NOMO-1 treated with dmso at 0.1 percent for 144 hours (cell line): ENCODE results near the gene CMTM8.

Experiments used
- DNase-seq: peaks from one replicate; lab custom pipeline; 2025; ENCODE audit not compliant: unreplicated experiment; lab: John Stamatoyannopoulos, UW

The CMTM8 gene

DNA sequence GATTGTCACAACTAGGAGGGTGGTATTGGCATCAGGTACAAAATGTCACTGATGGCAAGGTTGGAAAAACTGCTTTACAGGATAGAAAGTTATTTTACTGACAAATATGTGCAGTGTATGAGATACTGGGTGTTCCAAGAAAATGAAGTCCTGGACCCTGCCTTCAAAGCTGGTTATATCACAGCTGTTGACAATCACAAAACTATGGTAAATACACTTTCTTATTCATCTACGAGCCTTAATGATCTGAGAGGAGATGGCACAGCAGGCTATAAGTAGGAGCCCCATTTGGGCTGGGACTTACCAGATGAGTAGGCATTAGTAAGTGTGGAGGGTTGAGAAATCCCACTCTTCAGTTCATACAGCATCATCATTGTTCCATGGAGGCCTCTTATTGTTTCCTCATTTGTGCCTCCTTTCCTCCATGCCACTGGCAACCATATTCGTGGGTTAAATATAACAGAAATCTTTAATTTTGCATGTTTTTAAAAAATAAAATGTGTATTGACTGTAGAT, 66.9 kb downstream of the CMTM8 start:
- DNase-seq: no peak

DNA sequence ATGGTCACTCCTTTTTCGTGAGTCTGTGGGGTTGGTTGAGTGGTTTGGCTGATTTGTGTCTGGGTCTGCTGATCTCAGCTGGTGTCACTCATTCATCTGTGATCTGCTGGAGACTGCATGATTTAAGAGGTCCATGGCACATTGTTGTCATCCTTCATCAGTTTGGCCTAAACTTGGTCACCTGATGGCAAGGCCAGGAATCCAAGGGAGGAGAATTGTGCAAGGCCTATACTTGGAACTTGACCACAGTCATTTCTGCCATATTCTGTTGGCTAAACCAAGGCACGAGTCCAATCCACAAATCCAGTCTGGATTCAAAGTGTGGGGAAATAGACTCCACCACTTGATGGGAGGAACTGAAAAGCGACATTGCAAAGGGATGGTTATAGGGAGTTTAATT, 67.6 kb downstream of the CMTM8 start:
- no peak for DNase-seq

DNA sequence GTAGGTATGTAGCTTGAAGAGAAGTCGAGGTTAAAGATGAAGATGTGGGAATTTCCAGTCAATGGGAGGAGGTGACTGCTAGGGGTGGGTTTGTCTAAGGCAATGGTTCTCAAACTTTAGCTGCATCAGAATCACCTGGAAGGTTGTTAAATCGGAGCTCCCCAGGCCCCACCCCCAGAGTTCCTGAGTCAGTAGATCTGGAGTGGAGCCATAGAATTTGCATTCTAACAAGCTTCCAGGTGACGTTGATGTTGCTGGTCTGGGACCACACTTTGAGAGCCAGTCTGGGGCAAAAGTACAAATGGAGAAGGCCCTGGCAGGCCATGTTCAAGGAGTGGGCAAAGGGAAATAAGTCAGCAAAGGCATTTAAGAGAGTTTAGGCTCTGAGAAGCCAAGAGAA, 69.1 kb downstream of the CMTM8 start:
- DNase-seq: no peak

DNA sequence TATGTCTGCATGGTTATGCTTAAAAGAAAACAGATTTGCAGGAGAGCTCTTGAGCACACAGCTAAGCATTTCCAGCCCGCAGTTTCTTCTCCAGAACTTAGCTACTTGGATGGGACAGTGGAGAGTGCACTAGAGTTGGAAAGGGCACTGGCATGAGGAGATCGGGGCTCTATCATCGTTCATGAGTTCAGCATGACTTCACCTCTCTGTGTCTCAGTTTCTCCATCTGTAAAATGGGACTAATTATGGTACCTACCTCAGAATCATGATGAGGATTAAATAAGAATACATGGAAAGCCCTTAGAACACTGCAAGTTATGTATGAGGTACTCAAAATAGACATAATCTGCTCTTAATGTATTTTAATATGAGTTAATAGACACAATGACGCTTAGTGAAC, 69.9 kb downstream of the CMTM8 start:
- no peak for DNase-seq

DNA sequence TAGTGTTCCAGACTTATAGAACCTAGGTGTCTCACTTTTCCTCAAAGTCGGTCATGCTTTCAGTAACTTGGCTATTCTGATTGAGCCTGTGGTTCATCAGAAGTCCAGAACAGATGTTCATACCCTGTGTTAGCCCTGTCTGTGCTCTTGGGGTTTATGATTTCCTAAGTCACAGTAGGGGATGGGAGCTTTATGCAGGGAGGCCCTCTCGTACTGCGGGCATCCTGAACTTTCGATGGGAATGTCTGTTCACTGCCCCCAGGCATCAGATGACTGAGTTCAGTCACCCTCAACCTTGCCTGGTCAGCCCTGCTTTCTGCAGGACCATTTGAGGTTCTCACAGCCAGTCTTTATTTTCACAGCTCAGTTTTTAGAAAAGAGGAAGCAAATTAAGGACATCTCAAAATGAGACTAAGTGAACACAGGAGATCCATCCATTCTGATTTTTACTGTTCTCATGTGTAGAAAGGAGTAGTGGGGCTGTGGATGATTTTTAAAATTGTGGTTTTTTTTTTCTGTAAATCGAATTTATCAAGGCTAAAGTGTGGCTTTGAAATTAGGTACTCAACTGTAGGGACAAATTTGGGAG, 71.3 kb downstream of the CMTM8 start:
- DNase-seq: peak; percentile 10

DNA sequence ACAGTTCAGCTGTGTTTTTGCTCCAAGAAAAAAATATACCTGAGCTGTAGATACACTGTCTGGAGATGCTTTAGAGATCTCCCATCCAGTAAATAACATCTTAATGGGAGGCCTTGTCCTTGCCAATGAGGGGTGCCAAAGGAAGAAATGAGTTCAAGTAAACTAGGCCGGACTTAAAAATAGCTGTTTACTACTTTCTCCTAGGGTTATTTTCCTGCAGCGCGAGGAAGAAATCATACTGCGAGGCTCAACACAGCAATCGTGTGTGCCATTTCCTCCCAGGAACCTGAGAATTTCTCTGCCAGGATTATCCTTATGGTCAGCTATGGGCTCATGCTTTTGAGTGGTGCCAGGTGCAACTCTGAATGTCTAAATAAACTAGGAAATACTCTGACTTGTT, 71.9 kb downstream of the CMTM8 start:
- DNase-seq: no peak

DNA sequence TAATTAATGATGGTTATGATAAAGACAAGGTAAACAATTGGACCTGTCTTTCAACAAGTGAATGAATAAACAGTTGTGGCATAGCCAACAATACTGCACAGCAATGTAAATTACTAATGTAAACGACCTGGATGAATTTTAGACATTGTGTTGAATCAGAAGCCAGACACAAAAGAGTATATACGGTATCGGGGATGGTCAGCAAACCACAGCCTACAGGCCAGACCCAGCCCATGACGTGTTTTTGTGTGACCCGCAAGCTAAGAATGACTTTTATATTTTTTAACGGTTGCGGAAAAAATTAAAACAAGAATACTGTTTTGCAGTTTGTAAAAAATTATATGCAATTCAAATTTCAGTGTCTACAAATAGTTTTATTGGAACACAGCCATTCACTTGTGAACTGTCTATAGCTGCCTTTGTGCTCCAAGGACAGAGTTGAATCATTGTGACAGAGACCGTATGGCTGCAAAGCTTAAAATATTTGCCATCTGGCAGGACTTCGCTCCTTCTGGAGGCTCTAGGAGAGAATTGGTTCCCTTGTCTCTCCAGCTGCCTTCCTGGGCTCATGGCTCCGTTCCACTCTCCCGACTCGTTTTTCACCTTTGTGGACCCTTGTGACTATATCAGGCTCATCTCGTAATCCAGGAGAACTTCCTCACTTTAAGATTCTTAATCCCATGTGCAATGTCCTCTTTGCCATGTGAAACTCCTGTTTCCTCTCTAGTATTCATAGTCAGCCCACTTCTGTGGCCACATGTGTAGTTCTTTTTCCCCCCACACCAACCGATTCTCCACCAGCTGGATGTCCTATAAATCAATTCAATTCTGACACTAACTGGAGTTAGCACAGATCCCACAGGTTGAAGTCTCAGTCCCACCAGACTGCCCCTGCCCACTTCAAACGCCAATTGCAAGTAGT, 72.7 kb downstream of the CMTM8 start:
- no peak for DNase-seq

DNA sequence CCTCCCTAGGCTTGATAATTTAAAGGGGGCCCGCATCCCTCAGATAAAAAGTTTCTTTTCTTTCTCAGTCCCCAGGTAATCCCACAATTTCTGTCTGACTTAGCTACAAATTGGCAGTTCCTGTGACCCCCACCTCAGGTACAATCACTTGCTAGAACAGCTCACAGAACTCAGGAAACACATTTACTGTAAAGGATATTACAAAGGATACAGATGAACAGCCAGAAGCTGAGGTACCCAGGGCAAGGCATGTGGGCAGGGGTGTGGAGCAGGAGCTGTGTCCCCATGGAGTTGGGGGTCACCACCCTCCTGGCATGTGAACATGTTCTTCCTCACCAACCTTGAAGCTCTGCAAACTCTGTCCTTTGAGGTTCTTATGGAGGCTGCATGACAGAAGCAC, 73.8 kb downstream of the CMTM8 start:
- DNase-seq: no peak

DNA sequence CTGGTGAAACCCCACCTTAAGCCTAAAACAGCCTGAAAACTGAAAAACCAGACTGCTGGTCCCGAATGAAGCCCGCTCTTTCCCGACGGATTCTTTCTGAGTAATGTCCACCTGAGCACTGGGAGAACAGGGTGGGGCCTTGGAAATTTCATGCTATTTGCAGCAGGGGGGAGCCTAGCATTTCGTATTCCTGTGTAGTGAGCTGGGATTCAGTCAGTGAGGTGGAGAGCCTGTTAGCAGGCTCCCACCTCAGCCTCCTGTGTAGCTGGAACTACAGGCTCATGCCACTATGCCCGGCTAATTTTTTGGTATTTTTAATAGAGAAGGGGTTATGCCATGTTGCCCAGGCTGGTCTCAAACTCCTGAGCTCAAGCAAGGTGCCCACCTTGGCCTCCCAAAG, 74.7 kb downstream of the CMTM8 start:
- no peak for DNase-seq

DNA sequence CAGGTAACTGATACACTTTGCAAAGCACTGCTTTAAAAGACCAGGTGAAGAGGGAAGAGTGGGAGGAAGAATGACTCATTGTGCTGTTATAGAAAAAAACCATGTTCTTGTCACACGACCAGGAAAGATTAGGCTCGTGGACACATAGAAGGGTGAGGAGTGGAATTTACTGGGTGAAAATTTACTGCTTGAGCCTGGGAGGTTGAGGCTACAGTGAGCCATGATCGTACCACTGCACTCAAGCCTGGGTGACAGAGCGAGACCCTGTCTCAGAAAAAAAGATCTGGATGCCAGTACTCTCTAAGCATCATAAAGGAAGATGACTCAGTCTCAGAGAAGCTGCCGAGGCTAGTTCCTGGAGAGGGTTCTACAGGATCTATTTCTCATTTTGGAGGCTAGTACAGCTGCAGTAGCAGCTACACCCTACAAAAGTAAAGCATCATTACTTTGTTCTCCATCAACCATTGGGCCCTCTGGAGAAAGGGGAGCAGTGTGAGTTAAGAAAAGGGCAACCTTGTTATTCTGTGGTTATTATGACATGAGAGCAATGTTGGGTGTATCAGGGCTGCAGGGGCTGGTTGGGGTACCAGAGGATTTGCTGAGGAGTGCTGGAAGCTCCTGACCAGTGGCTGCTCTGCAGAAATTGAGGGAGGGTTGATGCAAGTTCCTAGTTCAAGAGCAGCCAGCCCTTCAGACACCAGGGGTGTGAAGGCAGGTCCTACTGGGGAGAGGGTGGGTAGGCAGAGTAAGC, 75.4 kb downstream of the CMTM8 start:
- DNase-seq: no peak

DNA sequence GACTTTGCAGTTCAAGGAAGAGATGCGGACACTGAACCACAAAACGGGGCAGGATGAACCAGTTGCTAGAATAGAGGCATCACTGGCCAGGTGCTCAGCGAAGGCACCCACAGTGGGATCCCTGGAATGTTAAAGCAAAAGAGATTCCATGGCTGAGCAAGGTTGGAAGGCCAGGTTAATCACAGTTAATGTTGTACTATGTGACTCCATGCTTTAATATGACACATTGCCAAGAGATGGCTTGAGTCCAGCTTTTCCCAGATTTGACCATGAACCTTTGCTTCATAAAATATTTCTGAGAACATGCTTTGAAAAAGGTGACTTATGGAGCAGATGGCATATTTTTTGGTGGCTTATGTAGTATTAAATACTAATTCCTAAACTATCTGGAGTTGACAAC, 77.0 kb downstream of the CMTM8 start:
- no peak for DNase-seq

DNA sequence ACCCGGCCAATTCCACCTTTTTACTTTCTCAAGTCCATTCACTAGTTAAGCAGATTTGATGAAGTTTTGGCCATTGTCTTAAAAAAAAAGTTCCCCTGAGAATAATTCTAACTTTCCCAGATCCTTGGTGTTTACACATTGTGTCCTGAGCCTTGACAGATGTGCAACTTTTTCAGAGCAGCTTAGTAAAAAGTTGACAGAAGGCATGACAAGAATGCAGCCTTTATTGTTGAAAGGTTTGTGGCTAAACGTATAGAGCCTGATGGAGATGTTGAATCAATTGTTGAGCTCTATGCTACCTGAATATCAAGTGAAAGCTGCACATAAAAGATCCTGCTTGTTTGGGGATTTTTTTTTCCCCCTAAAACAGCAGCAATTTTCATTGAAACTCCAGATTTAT, 77.8 kb downstream of the CMTM8 start:
- DNase-seq: no peak

DNA sequence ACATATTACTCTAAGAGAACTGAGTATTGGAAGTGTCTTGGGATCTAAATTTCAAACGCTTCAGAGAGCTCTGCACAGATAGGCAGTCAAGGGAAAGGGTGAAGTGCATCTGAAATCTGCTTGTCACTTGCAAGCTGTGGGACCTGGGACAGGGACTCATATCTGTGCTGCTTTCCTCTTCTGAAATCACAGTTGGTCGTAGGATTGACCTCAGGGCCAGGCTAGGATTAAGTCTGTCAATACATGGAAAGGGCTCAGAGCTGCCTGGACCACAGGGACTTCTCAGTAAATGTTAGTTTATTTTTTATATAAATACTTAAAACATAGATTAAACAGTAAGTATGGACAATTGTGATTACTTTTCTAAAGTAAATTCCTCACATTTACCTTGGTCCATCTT, 78.5 kb downstream of the CMTM8 start:
- DNase-seq: no peak

DNA sequence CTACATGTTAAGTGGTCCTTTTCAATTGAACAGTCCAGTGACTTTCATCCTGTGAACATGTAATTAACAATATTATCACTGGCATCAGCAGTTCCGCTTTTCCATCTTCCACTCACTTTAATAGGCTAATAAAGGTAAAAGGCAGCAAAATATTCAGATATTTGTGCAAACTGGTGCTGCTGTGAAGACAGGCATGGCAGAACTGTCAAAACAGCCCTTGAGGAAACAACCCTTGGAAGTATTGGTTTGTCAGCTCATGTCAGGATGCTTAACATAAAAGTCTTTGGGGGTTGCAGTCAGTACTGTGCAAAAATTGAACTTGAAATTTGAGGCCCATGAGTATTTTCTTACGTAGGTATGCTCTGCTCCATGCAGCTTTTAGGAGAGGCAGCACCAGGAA, 81.1 kb downstream of the CMTM8 start:
- DNase-seq: no peak

DNA sequence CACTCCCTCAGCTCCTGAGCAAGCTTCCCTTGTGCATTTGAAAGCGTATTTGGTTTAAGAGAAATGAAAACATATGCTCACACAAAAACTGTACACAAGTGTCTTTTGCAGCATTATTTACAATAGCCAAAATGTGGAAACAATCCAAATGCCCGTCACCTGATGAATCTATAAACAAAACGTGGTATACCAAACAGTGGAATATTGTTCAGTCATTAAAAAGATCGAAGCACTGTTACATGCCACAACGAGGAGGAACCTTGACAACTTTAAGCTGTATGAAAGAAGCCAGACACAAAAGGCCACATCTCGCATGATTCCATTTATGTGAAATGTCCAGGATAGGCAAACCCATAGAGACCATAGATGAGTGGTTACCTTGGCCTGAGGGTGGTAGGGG, 81.6 kb downstream of the CMTM8 start:
- no peak for DNase-seq

DNA sequence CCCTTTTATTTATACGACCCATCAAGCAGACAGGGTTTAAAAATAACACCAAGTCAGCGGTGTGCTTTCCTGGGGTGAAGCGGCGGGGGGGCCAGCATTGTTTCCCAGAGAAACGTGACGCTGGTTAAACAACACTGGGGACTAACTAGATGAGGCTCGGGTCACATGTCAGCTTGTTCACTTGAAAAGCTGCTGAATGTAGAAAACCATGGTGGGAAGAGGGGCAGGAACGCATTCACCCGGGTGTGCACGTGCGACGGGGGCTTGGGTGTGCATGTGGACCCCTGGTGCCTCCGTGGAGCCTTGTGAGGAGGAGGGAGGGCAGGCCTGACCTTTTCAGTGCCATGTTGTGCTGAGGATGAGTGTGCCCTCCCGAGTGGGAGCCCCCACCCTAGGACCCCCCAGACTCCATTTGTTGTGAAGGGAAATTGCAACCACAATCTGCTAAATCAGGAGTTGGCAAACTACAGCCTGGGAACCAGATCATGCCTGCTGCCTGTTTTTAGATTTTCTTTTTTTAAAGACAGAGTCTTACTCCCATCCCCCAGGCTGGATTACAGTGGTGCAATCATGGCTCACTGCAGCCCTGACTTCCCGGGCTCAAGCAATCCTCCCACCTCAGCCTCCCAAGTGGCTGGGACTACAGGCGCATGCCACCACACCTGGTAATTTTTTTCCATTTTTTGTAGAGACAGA, 82.8 kb downstream of the CMTM8 start:
- DNase-seq: no peak

DNA sequence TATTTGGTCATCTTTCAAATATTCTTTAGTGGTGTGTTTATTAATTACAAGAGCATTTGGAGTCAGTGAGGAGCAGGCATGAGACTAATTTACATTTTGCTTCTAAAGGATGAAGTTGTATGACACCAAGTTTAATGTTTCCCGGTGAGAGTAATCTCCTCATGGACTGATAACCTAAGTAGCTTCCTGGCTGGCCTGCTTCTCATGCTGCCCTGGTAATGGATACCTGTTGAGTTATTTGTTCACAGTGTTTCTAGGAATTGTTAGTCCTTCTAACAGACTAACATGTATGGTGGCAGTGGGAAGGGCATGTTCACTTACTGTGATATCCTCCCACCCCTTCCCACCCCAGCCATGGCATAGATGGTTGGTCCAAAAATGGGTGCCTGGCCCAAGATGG, 83.8 kb downstream of the CMTM8 start:
- DNase-seq: no peak

DNA sequence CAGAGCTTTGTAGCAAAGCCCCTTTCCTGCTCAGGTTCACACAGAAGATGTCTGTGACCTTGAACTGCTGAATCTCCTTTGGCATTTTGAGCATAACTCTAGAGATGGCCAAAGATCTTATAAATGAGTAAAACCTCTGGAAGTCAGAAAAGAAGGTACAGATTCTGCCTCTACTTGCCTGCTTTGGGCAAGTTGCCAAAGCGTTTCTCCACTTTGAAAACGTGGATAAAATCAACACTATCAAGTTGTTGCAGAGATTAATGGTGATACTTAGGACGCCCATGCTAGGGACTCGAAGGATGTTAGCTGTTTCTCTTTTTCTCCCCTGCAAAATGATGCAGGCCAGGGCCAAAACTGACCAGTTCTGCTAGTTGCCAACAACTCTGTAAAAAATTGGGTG, 85.1 kb downstream of the CMTM8 start:
- no peak for DNase-seq

DNA sequence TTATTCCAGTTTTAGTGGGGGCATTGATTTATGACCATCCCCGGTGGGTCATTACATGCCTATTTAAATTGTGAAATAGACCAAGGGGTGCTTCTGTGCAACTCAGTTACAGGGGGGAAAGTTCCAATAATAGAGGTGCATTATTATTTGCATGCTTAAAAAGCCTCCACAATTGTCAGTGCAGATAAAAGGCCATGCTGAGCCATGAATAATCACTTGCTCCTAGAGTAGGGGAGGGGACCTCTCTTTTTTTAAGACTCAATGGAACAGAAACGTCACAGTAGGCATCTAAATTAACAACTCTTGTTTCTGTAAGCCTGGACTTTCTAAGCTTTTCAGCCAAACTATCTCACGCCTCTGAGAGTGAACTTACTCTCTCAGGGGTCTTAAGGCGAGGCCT, 86.7 kb downstream of the CMTM8 start:
- DNase-seq: no peak

DNA sequence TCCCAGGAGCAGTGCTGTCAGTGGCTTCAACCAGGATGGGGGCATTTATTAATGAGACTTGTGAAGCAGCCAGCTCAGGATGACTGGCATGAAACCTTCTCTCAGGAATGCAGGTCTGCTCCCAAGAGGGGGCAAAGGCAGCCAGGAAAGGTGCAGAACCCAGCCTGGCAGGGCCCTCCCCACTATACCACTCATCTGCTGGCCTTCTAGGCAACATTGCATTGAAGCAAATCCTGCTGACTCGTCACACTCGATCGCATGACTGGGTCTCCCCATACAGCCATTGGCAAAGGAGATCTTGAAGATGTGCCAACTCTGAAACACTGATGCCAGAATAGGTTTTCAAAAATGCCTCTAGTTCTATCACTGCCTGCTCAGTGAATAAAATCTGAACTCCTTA, 87.4 kb downstream of the CMTM8 start:
- DNase-seq: no peak

DNA sequence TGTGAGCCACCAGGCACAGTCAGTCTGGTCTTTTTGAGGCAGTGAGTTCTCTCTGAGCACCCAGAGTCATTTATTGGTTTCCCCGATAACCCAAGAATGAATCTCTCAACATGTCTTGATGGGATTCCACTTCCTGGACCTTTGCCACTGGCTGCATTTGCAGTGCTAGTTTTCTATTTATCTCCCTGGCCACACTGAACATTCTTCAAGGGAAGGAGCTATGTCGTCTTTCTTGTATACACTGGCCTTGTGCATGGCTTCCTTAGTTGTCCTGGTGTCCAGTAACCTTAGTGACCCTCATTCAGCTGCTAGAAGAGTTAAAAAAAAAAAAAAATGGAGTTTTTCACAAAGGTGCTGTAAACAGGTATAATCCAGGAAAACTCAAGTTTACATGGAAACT, 88.3 kb downstream of the CMTM8 start:
- DNase-seq: no peak
